ENCODE results near the gene WBP4.

DNA sequence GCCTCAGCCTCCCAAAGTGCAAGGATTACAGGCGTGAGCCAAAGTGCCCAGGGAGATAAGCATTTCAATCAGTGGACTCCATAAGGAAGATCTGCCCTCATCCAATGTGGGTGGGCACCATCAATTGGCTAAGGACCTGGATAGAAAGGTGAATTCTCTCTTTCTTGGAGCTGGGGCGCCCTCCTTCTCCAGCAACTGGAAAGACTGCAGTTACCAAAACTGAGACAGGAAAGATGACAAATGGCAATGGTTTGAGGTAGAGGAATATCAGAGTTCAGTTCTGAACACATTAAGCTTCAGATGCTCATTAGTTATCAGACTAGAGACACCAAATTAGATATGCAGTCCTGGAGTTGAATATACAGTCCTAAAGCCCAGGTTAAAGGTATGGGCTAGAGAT is 31.7 kb upstream of the WBP4 start:
- TF ChIP-seq, protein P1, sequence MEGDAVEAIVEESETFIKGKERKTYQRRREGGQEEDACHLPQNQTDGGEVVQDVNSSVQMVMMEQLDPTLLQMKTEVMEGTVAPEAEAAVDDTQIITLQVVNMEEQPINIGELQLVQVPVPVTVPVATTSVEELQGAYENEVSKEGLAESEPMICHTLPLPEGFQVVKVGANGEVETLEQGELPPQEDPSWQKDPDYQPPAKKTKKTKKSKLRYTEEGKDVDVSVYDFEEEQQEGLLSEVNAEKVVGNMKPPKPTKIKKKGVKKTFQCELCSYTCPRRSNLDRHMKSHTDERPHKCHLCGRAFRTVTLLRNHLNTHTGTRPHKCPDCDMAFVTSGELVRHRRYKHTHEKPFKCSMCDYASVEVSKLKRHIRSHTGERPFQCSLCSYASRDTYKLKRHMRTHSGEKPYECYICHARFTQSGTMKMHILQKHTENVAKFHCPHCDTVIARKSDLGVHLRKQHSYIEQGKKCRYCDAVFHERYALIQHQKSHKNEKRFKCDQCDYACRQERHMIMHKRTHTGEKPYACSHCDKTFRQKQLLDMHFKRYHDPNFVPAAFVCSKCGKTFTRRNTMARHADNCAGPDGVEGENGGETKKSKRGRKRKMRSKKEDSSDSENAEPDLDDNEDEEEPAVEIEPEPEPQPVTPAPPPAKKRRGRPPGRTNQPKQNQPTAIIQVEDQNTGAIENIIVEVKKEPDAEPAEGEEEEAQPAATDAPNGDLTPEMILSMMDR (IDR thresholded peaks at IDR 0.05), result no peak
- TF ChIP-seq POLR2A (IDR thresholded peaks at IDR 0.05) (no peak), POLR2AphosphoS5 (IDR thresholded peaks at IDR 0.05) (no peak)

Data from breast epithelium (tissue), 3 donors.